Stomach (tissue), 9 donors: ENCODE results near the gene COL18A1. TPM values are rescaled to one million over a fixed set of nuclear protein-coding genes. Genes with fewer than 3 reads are reported as not detected.

Experiments
- DNase-seq, 2 donors: peaks; one replicate each; pipeline versions ENCODE4 v3.0.0 to v3.0.0-alpha.2; 2013 to 2019
- H3K27ac ChIP-seq, 5 donors: fragments of 200-600 bp in 4 of 5; sonication (generic) in 4 of 5; one replicate each; pipeline ENCODE4 v1.5.1; 2013 to 2019; ENCODE audit warnings: mild to moderate bottlenecking in 1 of 5, moderate library complexity in 1 of 5
- H3K27me3 ChIP-seq, 3 donors: fragments of 200-600 bp; sonication (generic); one replicate each; pipeline ENCODE4 v1.5.1; 2017 to 2019; ENCODE audit warnings: mixed run types in 1 of 3
- H3K36me3 ChIP-seq, 4 donors: fragments of 200-600 bp; sonication (generic); 1 replicate in 3 of 4; 2 replicates in 1 of 4; pipeline ENCODE4 v1.5.1; 2016 to 2019
- H3K4me1 ChIP-seq, 4 donors: fragments of 200-600 bp; sonication (generic); one replicate each; pipeline ENCODE4 v1.5.1; 2016 to 2019
- H3K4me3 ChIP-seq, 4 donors: fragments of 200-600 bp; sonication (generic) in 3 of 4; one replicate each; pipeline ENCODE4 v1.5.1; 2016 to 2019; ENCODE audit warnings: mild to moderate bottlenecking in 1 of 4
- H3K9me3 ChIP-seq, 4 donors: fragments of 200-600 bp; sonication (generic); one replicate each; pipeline ENCODE4 v1.5.1; 2016 to 2019
- CTCF ChIP-seq, 7 experiments: fragments of 450-650 bp in 4 of 7; fragments of 200-600 bp in 3 of 7; sonication (generic) in 3 of 7; IDR thresholded peaks; one replicate each; pipeline ENCODE4 v1.5.1; 2016 to 2019; ENCODE audit warnings: antibody characterized with exemption in 7 of 7, control low read depth in 2 of 7, mild to moderate bottlenecking in 1 of 7
- EP300 ChIP-seq: sonication (generic); formaldehyde crosslinking; IDR thresholded peaks from one replicate; pipeline ENCODE4 v1.6.1; 2017; ENCODE audit warnings: antibody characterized with exemption
- POLR2A ChIP-seq, 4 donors: fragments of 450-650 bp; IDR thresholded peaks; one replicate each; pipeline ENCODE4 v1.6.1; 2016; ENCODE audit warnings: antibody characterized with exemption in 4 of 4, control low read depth in 2 of 4, mild to moderate bottlenecking in 1 of 4, moderate library complexity in 1 of 4
- POLR2AphosphoS5 ChIP-seq, 3 donors: sonication (generic); formaldehyde crosslinking; IDR thresholded peaks; one replicate each; pipeline ENCODE4 v1.6.1; 2016; ENCODE audit warnings: antibody characterized with exemption in 3 of 3
- WGBS, 5 donors: extraction: QIAGEN DNeasy Blood & Tissue Kit in 3 of 5; methylation state at CpG; one replicate each; pipeline versions ENCODE4 v1.1.5 to v1.1.7; 2013 to 2018; 5-methylcytosine and 5-hydroxymethylcytosine counted together
- intact Hi-C: fragments of 100-400 bp; cut with DNase I; formaldehyde crosslinking; loops from one replicate; pipeline ENCODE4 v1.15.1; 2023; ENCODE audit warnings: low total_unique reads
- polyA plus RNA-seq, 3 donors: library from polyadenylated mRNA; stranded (reverse); fragments of 200-250 nt; gene quantifications; one replicate each; pipeline ENCODE4 v1.2.3, GENCODE V29; 2013
- total RNA-seq, 5 donors: library from RNA; depleted of rRNA; stranded (reverse); fragments of >200 nt; gene quantifications; one replicate each; pipeline versions ENCODE4 v1.1.0 to v1.2.3, GENCODE V29; 2014 to 2016
- donor health status: healthy with polysubstance abuse.
- donor health status: Bipolar disorder and iron deficiency.
- donor health status: healthy.

Gene COL18A1
- total and polyA plus RNA-seq, 8 donors: 19.8 to 212 (median 34.6) TPM

DNA sequence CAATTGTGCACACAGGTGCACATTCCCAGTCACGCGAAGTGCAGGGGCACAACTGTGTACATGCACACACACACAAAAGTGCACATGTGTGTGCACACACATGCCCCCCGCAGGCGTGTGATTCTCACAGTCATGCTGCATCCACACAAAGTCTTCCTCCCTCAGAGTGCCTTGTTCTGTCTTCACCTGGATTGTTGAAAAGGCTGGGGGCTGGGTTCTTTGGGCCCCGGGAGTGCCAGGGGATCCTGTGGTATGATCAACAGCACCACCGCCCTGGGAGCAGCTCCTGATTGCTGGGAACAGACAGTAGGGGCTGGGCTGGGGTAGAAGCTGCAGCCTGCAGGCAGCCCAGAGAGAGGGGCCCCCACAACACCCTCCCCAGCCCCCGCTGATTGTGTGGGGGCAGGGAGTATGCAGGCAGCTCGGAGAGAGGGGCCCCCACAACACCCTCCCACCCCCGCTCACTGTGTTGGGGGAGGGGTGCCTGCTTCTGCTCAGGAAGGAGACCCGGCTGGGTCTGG, 3.4 kb downstream of the COL18A1 start:
- H3K36me3 ChIP-seq: no peaks in the 10 kb centered on the region
- H3K27ac ChIP-seq: no peak overlapping the region
- TF ChIP-seq POLR2A (IDR thresholded peaks at IDR 0.05): no peak
- TF ChIP-seq EP300: no peak
- TF ChIP-seq POLR2AphosphoS5 (IDR thresholded peaks at IDR 0.05): no peak
- no peak for TF ChIP-seq CTCF (IDR thresholded peaks at IDR 0.05)
- H3K4me3 ChIP-seq: no peak overlapping the region
- H3K9me3 ChIP-seq: no peaks in the 10 kb centered on the region
- H3K27me3 ChIP-seq: peaks cover 0 to 69% (median 18%) of the 10 kb centered on the region in 3 donors
- WGBS, 5 donors: 58 to 80% (median 73%) methylated on average over 6 to 10 of the region's 10 CpGs
- no peak for DNase-seq
- H3K4me1 ChIP-seq: peaks cover 9 to 58% (median 37%) of the 10 kb centered on the region in 4 donors
- intact Hi-C loops: no loop called here

GRCh38 chr21:45408801-45409261, 3.9 kb downstream of the COL18A1 start:
- no peak for DNase-seq
- H3K27ac ChIP-seq: no peak overlapping the region
- no peak for TF ChIP-seq CTCF (IDR thresholded peaks at IDR 0.05)
- no peak for TF ChIP-seq POLR2AphosphoS5 (IDR thresholded peaks at IDR 0.05)
- TF ChIP-seq EP300: no peak
- no peak for TF ChIP-seq POLR2A (IDR thresholded peaks at IDR 0.05)
- H3K36me3 ChIP-seq: no peaks in the 10 kb centered on the region
- H3K4me3 ChIP-seq: no peak overlapping the region
- H3K4me1 ChIP-seq: peaks cover 9 to 58% (median 37%) of the 10 kb centered on the region in 4 donors
- peaks cover 0 to 66% (median 18%) of the 10 kb centered on the region in 3 donors for H3K27me3 ChIP-seq
- WGBS, 5 donors: 62 to 86% (median 80%) methylated on average over 6 to 9 of the region's 9 CpGs
- H3K9me3 ChIP-seq: no peaks in the 10 kb centered on the region
- intact Hi-C loops: no loop called here

DNA sequence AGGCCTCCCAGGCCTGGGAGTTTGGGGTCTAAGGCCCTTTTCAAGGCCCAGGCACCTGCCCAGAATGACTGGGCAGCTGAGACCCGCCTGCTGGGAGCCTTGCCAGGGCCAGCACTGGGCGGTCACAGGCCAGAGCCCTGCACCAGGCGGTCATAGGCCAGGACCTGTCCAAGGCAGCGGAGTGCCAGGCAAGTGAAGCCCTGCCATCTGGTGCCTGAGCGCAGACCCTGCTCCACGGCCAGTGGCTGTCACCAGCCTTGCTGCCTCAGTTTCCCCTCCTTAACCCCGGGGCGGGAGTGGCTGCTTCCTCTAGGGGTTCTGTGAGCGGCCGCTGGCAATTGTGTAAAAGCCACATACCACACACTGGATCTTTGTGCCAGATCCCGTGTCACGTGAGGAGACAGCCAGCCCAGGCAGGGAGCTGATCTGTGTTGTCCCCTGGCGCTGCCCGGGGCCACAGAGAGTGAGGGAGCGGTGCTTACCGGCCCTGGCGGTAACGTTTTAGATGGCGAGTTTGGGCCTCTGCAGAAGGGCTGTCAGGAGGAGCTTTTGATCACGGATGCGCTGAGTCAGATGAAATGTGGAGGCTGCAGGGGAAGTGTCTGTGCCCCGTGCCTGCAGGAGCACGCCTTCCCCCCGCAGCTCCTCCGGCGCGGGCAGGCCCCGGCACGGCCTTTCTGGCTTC, 4.6 kb downstream of the COL18A1 start:
- Histone ChIP-seq H3K27ac (peak overlapping the region in 3 of 5 donors; percentile 1 to 27 (median 3)), H3K27me3 (peaks cover 0 to 58% (median 14%) of the 10 kb centered on the region in 3 donors), H3K4me3 (no peak overlapping the region), H3K9me3 (no peaks in the 10 kb centered on the region), H3K4me1 (peaks cover 1 to 51% (median 29%) of the 10 kb centered on the region in 4 donors), H3K36me3 (no peaks in the 10 kb centered on the region)
- 83 to 94% (median 90%) methylated on average over 20 to 29 of the region's 29 CpGs for WGBS, 5 donors
- intact Hi-C loops: no loop called here
- DNase-seq: no peak
- TF ChIP-seq POLR2A (IDR thresholded peaks at IDR 0.05): no peak
- no peak for TF ChIP-seq EP300
- TF ChIP-seq POLR2AphosphoS5 (IDR thresholded peaks at IDR 0.05): no peak
- no peak for TF ChIP-seq CTCF (IDR thresholded peaks at IDR 0.05)

DNA sequence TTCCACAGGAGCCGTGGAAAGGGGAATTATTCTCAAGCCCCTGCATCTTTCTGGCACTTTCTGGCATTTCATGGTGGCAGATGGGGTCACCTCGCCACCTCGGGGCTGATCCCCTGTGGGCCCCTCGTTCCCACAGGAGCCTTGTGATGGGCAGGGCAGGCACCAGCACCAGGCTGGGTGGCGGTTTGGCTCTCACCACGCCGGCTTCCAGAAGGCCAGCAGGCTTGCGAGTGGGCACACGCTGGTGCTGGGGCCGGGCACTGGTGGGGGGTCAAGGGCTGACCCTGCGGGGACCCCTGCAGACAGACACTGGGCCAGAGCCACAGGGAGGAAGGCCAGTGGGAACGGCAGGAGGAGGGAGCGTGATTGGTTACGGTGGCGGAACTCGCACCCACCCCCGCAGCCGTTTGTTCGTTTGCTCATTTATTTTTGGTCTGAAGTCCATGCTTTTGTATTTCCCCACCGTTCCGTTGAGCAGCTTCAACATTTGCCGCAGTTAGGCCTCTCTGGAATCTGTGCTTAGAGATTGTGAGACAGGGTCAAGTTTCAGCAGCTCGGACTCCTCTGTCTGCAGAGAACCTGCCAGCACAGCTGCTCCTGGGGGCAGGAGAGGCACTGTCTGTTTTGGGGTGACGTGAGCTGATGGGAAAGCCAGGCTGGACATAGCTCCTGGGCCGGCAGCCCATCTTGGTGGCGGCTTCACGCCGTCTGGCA, 5.3 kb downstream of the COL18A1 start:
- Histone ChIP-seq H3K4me3 (no peak overlapping the region), H3K9me3 (no peaks in the 10 kb centered on the region), H3K27me3 (peaks cover 0 to 53% (median 9%) of the 10 kb centered on the region in 3 donors), H3K27ac (peak overlapping the region in 4 of 5 donors; percentile 3 to 50 (median 18)), H3K4me1 (peaks cover 0 to 46% (median 24%) of the 10 kb centered on the region in 4 donors), H3K36me3 (no peaks in the 10 kb centered on the region)
- intact Hi-C loops: no loop called here
- DNase-seq: no peak
- WGBS, 5 donors: 73 to 90% (median 76%) methylated on average over 16 to 28 of the region's 28 CpGs
- TF ChIP-seq CTCF (IDR thresholded peaks at IDR 0.05) (no peak), EP300 (no peak), POLR2AphosphoS5 (IDR thresholded peaks at IDR 0.05) (no peak), POLR2A (IDR thresholded peaks at IDR 0.05) (no peak)
